Measurements from ENCODE around the gene NEDD4L.

Gene NEDD4L

GRCh38 chr18:58446391-58447060 lies 402.5 kb downstream of the NEDD4L start:
- DNase-seq: no peak

GRCh38 chr18:58447402-58448095 lies 403.5 kb downstream of the NEDD4L start:
- DNase-seq: no peak

DNA sequence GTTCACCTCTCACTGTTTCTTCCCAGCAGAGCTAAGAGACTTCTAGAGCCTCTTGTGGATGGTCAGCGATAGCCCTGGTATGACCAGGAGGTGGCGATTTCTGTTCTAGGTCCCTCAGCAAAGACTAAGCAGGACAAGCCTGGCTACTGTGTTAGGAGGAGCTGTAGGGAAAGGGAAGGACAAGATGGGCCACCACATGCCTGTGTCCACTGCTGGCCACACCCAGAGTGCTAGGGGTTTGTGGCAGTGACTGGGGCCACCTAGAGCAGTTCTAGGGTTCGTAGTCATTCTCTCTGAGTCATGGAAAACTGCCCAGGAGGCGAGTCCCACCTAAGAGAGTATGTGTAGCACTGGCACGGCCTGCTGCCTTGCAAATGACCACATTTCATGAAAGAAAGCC lies 405.4 kb downstream of the NEDD4L start:
- no peak for DNase-seq
